K562 (cell line): Measurements from ENCODE around the gene TUT4. TPM values are rescaled to one million over a fixed set of nuclear protein-coding genes. Genes with fewer than 3 reads are reported as not detected.

Experiments used
- ATAC-seq: fragments of 200-7000 bp; cut with Tn5 transposase; 3 replicates; pipeline ENCODE4 v1.9.1; 2020; ENCODE audit warnings: moderate library complexity
- BruUV-seq: library from RNA; stranded (reverse); fragments of 400-500 nt; replicated peaks from 2 replicates; lab custom pipeline; 2021; lab: Mats Ljungman, UMichigan
- CTCF ChIA-PET: fragments of 300-600 bp; formaldehyde crosslinking; extraction: SDS; loops from one replicate; lab custom pipeline; 2021; ENCODE audit warnings: low intra/inter-chr PET ratio; lab: Yijun Ruan, JAX
- POLR2A ChIA-PET: fragments of 300-600, 350-650 bp; sonication (Branson Sonifier 250); formaldehyde crosslinking; extraction: SDS; loops from one replicate; lab custom pipeline; 2021; ENCODE audit warnings: antibody characterized with exemption, inconsistent platforms; lab: Yijun Ruan, JAX
- DNase-seq, 4 experiments: peaks; one replicate each; pipeline versions ENCODE4 v3.0.0 to v3.0.0-alpha.2; 2011 to 2018; ENCODE audit warnings: low spot score in 3 of 4, mixed read lengths in 3 of 4; ENCODE audit errors: extremely low read depth in 1 of 4
- FAIRE-seq: peaks from 2 replicates; lab custom pipeline; 2011; peaks lifted over from hg19 to GRCh38; lab: Jason Lieb, UNC
- H2AFZ ChIP-seq: 2 replicates; pipeline ENCODE4 v1.6.0; 2011; ENCODE audit warnings: low read depth, low read length, control low read depth, inconsistent platforms
- H3K27ac ChIP-seq: fragments of 200-600 bp; 3 replicates; pipeline ENCODE4 v1.8.0; 2011; ENCODE audit warnings: low read depth, mild to moderate bottlenecking, control low read depth, inconsistent platforms, low read length, moderate library complexity, mixed read lengths; ENCODE audit errors: extremely low read depth
- H3K27me3 ChIP-seq, 2 experiments: fragments of 300-600 bp in 1 of 2; 2 replicates in 1 of 2; 3 replicates in 1 of 2; pipeline versions ENCODE4 v1.6.0 to v1.8.0; 2011; ENCODE audit warnings: inconsistent platforms in 2 of 2, low read length in 2 of 2, mild to moderate bottlenecking in 1 of 2, mixed read lengths in 1 of 2, moderate library complexity in 1 of 2; ENCODE audit not compliant: control insufficient read depth in 2 of 2, insufficient read depth in 2 of 2
- H3K36me3 ChIP-seq: fragments of 300-600 bp; 3 replicates; pipeline ENCODE4 v1.8.0; 2011; ENCODE audit warnings: mild to moderate bottlenecking, low read length, inconsistent platforms; ENCODE audit not compliant: control insufficient read depth, insufficient read depth
- H3K4me1 ChIP-seq, 2 experiments: fragments of 200-600 bp in 1 of 2; replicated peaks in 1 of 2; 2 replicates in 1 of 2; 3 replicates in 1 of 2; pipeline versions ENCODE4 v1.5.1 to v1.8.0; 2011; ENCODE audit warnings: inconsistent platforms in 2 of 2, low read length in 2 of 2, mild to moderate bottlenecking in 1 of 2, mixed read lengths in 1 of 2, moderate library complexity in 1 of 2; ENCODE audit not compliant: control insufficient read depth in 2 of 2, insufficient read depth in 2 of 2
- H3K4me2 ChIP-seq: 2 replicates; pipeline ENCODE4 v1.6.1; 2011; ENCODE audit warnings: low read length, control low read depth, inconsistent platforms, mixed read lengths; ENCODE audit not compliant: insufficient read depth
- H3K4me3 ChIP-seq: fragments of 200-600 bp; sonication (generic), shearing (Covaris generic); 2 replicates; pipeline ENCODE4 v1.5.1; 2016; ENCODE audit warnings: control low read depth, inconsistent platforms
- H3K79me2 ChIP-seq: fragments of 200-600 bp; 3 replicates; pipeline ENCODE4 v1.8.0; 2011; ENCODE audit warnings: low read length, inconsistent platforms; ENCODE audit not compliant: control insufficient read depth, insufficient read depth
- H3K9ac ChIP-seq, 2 experiments: 2 replicates each; pipeline versions ENCODE4 v1.6.0 to v1.6.1; 2011; ENCODE audit warnings: low read depth in 2 of 2, low read length in 2 of 2, control low read depth in 1 of 2, inconsistent platforms in 1 of 2, mild to moderate bottlenecking in 1 of 2, mixed read lengths in 1 of 2; ENCODE audit not compliant: insufficient read depth in 1 of 2
- H3K9me1 ChIP-seq: one replicate; pipeline ENCODE4 v1.6.0; 2011; ENCODE audit warnings: inconsistent platforms, mild to moderate bottlenecking, low read length, moderate library complexity; ENCODE audit not compliant: control insufficient read depth, insufficient read depth
- H3K9me3 ChIP-seq: replicated peaks from 2 replicates; pipeline ENCODE4 v1.5.1; 2011; ENCODE audit warnings: low read depth, low read length, inconsistent platforms; ENCODE audit not compliant: control insufficient read depth, insufficient read depth
- H4K20me1 ChIP-seq: replicated peaks from 2 replicates; pipeline ENCODE4 v1.6.1; 2011; ENCODE audit warnings: low read length, inconsistent platforms, mixed read lengths; ENCODE audit not compliant: control insufficient read depth, insufficient read depth
- ARID1B ChIP-seq: fragments of 450-650 bp; IDR thresholded peaks from 2 replicates; pipeline ENCODE4 v1.6.1; 2016; ENCODE audit warnings: antibody characterized with exemption, mild to moderate bottlenecking, inconsistent platforms
- CTBP1 ChIP-seq: fragments of 450-650 bp; IDR thresholded peaks from 2 replicates; pipeline ENCODE4 v1.6.1; 2016; ENCODE audit warnings: borderline replicate concordance
- HOXB6 ChIP-seq: fragments of 250-450 bp; sonication (Bioruptor Pico); IDR thresholded peaks from 2 replicates; pipeline ENCODE4 v1.5.1; 2022; ENCODE audit warnings: mild to moderate bottlenecking, borderline replicate concordance
- KLF1 ChIP-seq: fragments of 450-650 bp; IDR thresholded peaks from 2 replicates; pipeline ENCODE4 v1.6.1; 2016; ENCODE audit warnings: missing genetic modification characterization, missing compliant biosample characterization
- L3MBTL2 ChIP-seq: fragments of 450-650 bp; IDR thresholded peaks from 2 replicates; pipeline ENCODE4 v1.6.1; 2016; ENCODE audit warnings: mild to moderate bottlenecking, moderate library complexity
- POLR2A ChIP-seq: fragments of 450-650 bp; conservative IDR thresholded peaks from 2 replicates; pipeline ENCODE4 v1.6.1; 2016
- RFX7 ChIP-seq: fragments of 250-450 bp; sonication (Bioruptor Pico); IDR thresholded peaks from 2 replicates; pipeline ENCODE4 v1.5.1; 2021; ENCODE audit warnings: mild to moderate bottlenecking
- SIN3A ChIP-seq, 2 experiments: fragments of 150-350 bp in 1 of 2; IDR thresholded peaks; 2 replicates each; pipeline ENCODE4 v1.6.1; 2011 to 2016; ENCODE audit warnings: borderline replicate concordance in 2 of 2, low read depth in 2 of 2, low read length in 2 of 2, mild to moderate bottlenecking in 2 of 2, moderate library complexity in 2 of 2; ENCODE audit not compliant: control insufficient read depth in 1 of 2
- SMARCA4 ChIP-seq: fragments of 450-650 bp; IDR thresholded peaks from 2 replicates; pipeline ENCODE4 v1.6.1; 2016
- ZNF224 ChIP-seq: sonication (generic); formaldehyde crosslinking; IDR thresholded peaks from 2 replicates; pipeline ENCODE4 v1.8.0; 2022; ENCODE audit warnings: mild to moderate bottlenecking, missing genetic modification reagents
- ZNF384 ChIP-seq: IDR thresholded peaks from 2 replicates; pipeline ENCODE4 v1.6.1; 2012; ENCODE audit warnings: low read depth, low read length, improper control_type of control experiment
- WGBS: fragments of 100-300 bp; shearing (Covaris generic); methylation state at CpG from one replicate; pipeline ENCODE4 v1.1.6; 2016; ENCODE audit warnings: low coverage, mixed read lengths; ENCODE audit not compliant: insufficient coverage; ENCODE audit errors: missing lambda C conversion rate; 5-methylcytosine and 5-hydroxymethylcytosine counted together
- in situ Hi-C: fragments of 300-500 bp; cut with MboI; formaldehyde crosslinking; loops from 4 replicates; pipeline ENCODE4 v1.15.0; 2018; ENCODE audit warnings: inconsistent platforms, mixed read lengths
- intact Hi-C: fragments of 100-400 bp; cut with micrococcal nuclease; formaldehyde crosslinking; loops from 2 replicates; pipeline ENCODE4 v1.14.2; 2022
- polyA plus RNA-seq, 8 experiments: library from polyadenylated mRNA; depleted of rRNA in 4 of 8; stranded (reverse) in 5 of 8; unstranded in 3 of 8; fragments of >200 nt; fragmentation: Nextera tagmentation in 2 of 8; fragmentation: Illumina TruSeq in 1 of 8; extraction: Ambion mirVana in 2 of 8; extraction: Trizol in 1 of 8; gene quantifications; 2 replicates each; pipeline versions ENCODE4 v1.2.1 to v1.2.3, GENCODE V29; 2011 to 2014; ENCODE audit warnings: inconsistent platforms in 1 of 8, missing spikeins in 1 of 8
- total RNA-seq, 7 experiments: library from RNA; depleted of rRNA in 6 of 7; stranded (reverse); fragments of >200 nt in 6 of 7; fragmentation: Illumina TruSeq in 2 of 7; extraction: Trizol in 2 of 7; gene quantifications; 2 replicates each; pipeline versions ENCODE4 v1.2.1 to v1.2.3, GENCODE V29; 2011 to 2021; ENCODE audit warnings: low replicate concordance in 1 of 7
- TF ChIP-seq, protein P1 (sequence below), 2 experiments: fragments of 450-650 bp; IDR thresholded peaks; 2 replicates each; pipeline ENCODE4 v1.6.1; 2018; ENCODE audit warnings: mild to moderate bottlenecking in 2 of 2, low read depth in 1 of 2; ENCODE audit not compliant: partially characterized antibody in 2 of 2

The TUT4 gene
- total and polyA plus RNA-seq, 9 of the 15 experiments (the other 6 are each of a cell fraction or from before 2014, with no cell fraction given) = 15.8 to 53.5 (median 36.7) TPM

- 79% methylated on average over 8 of the region's 8 CpGs for WGBS
- Histone ChIP-seq H3K4me3 (no peak overlapping the region), H3K9ac (no peak overlapping the region), H3K9me3 (no peaks in the 10 kb centered on the region), H2AFZ (no peak overlapping the region), H3K36me3 (no peaks in the 10 kb centered on the region), H3K4me2 (no peak overlapping the region), H3K4me1 (no peaks in the 10 kb centered on the region), H3K9me1 (no peaks in the 10 kb centered on the region), H3K79me2 (no peaks in the 10 kb centered on the region), H4K20me1 (no peaks in the 10 kb centered on the region), H3K27me3 (no peaks in the 10 kb centered on the region), H3K27ac (no peak overlapping the region)
- POLR2A ChIA-PET = no interaction called here
- DNase-seq (no peak), FAIRE-seq (no peak), ATAC-seq (no peak)
- intact Hi-C loops (no loop called here), in situ Hi-C loops (no loop called here)
- CTCF ChIA-PET = no interaction called here
- BruUV-seq = no TSS peak
- TF ChIP-seq SMARCA4 (no peak), KLF1 (tag) (no peak), ZNF224 (CRISPR knock-in tag) (no peak), SIN3A (IDR thresholded peaks at IDR 0.05; ENCODE audit: borderline replicate concordance in 2 of 2, control insufficient read depth in 1 of 2, low read depth in 2 of 2, low read length in 2 of 2) (no peak), HOXB6 (no peak), POLR2A (no peak), L3MBTL2 (no peak), RFX7 (CRISPR knock-in tag) (no peak), CTBP1 (no peak), ARID1B (no peak), ZNF384 (no peak)
- TF ChIP-seq, protein P1, sequence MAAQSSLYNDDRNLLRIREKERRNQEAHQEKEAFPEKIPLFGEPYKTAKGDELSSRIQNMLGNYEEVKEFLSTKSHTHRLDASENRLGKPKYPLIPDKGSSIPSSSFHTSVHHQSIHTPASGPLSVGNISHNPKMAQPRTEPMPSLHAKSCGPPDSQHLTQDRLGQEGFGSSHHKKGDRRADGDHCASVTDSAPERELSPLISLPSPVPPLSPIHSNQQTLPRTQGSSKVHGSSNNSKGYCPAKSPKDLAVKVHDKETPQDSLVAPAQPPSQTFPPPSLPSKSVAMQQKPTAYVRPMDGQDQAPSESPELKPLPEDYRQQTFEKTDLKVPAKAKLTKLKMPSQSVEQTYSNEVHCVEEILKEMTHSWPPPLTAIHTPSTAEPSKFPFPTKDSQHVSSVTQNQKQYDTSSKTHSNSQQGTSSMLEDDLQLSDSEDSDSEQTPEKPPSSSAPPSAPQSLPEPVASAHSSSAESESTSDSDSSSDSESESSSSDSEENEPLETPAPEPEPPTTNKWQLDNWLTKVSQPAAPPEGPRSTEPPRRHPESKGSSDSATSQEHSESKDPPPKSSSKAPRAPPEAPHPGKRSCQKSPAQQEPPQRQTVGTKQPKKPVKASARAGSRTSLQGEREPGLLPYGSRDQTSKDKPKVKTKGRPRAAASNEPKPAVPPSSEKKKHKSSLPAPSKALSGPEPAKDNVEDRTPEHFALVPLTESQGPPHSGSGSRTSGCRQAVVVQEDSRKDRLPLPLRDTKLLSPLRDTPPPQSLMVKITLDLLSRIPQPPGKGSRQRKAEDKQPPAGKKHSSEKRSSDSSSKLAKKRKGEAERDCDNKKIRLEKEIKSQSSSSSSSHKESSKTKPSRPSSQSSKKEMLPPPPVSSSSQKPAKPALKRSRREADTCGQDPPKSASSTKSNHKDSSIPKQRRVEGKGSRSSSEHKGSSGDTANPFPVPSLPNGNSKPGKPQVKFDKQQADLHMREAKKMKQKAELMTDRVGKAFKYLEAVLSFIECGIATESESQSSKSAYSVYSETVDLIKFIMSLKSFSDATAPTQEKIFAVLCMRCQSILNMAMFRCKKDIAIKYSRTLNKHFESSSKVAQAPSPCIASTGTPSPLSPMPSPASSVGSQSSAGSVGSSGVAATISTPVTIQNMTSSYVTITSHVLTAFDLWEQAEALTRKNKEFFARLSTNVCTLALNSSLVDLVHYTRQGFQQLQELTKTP (IDR thresholded peaks at IDR 0.05; ENCODE audit: low read depth in 1 of 2, partially characterized antibody in 2 of 2) = no peak
Observed at GRCh38 chr1:52600533-52601179, 47.8 kb upstream of the TUT4 start.
